Measurements from ENCODE around the gene TMEM11.

The TMEM11 gene

GRCh38 chr17:21186399-21187187, 27.4 kb downstream of the TMEM11 start:
- no peak for DNase-seq

GRCh38 chr17:21185061-21185460, 28.9 kb downstream of the TMEM11 start:
- no peak for DNase-seq

GRCh38 chr17:21184570-21184969, 29.4 kb downstream of the TMEM11 start:
- no peak for DNase-seq

- no peak for DNase-seq
Measured at GRCh38 chr17:21183468-21183867, 30.5 kb downstream of the TMEM11 start.

- no peak for DNase-seq
Measured at GRCh38 chr17:21177854-21178600, 35.9 kb downstream of the TMEM11 start.

GRCh38 chr17:21177401-21177800, 36.6 kb downstream of the TMEM11 start:
- DNase-seq: no peak

GRCh38 chr17:21176773-21177395, 37.1 kb downstream of the TMEM11 start:
- no peak for DNase-seq

GRCh38 chr17:21174713-21175112, 39.2 kb downstream of the TMEM11 start:
- no peak for DNase-seq

- no peak for DNase-seq
Measured at GRCh38 chr17:21174186-21174585, 39.8 kb downstream of the TMEM11 start.

GRCh38 chr17:21173543-21173942, 40.4 kb downstream of the TMEM11 start:
- DNase-seq: no peak

GRCh38 chr17:21172846-21173245, 41.1 kb downstream of the TMEM11 start:
- DNase-seq: no peak

- DNase-seq: no peak
Measured at GRCh38 chr17:21171970-21172510, 41.9 kb downstream of the TMEM11 start.

GRCh38 chr17:21171309-21171922, 42.5 kb downstream of the TMEM11 start:
- DNase-seq: no peak

GRCh38 chr17:21170809-21171208, 43.2 kb downstream of the TMEM11 start:
- DNase-seq: peak in 2 of 58 donors; percentile 10 to 35

- no peak for DNase-seq
Measured at GRCh38 chr17:21169496-21169895, 44.5 kb downstream of the TMEM11 start.

- DNase-seq: no peak
Measured at GRCh38 chr17:21168555-21168865, 45.5 kb downstream of the TMEM11 start.

GRCh38 chr17:21167303-21167702, 46.7 kb downstream of the TMEM11 start:
- DNase-seq: no peak

GRCh38 chr17:21166595-21167210, 47.3 kb downstream of the TMEM11 start:
- no peak for DNase-seq

- DNase-seq: peak in 2 of 58 donors; percentile 6 to 19
Measured at GRCh38 chr17:21165922-21166594, 47.9 kb downstream of the TMEM11 start.

- DNase-seq: no peak
Measured at GRCh38 chr17:21164620-21165019, 49.3 kb downstream of the TMEM11 start.

GRCh38 chr17:21164216-21164615, 49.7 kb downstream of the TMEM11 start:
- DNase-seq: no peak
